GM18858 (cell line): ENCODE data around the gene SREK1.
"Not testable (repeated sequence)": the region's sequence is repeated elsewhere in the genome, so short reads cannot be mapped to it uniquely, and the experiment has no call there.

ENCODE experiments used
- ATAC-seq: cut with Tn5 transposase; IDR thresholded peaks from one replicate; pipeline ENCODE4 v1.9.1; 2021; ENCODE audit not compliant: unreplicated experiment

Gene SREK1

GRCh38 chr5:66144074-66144833 lies at the start of gene SREK1:
TSS of gene SREK1 (plus strand) at chr5:66144300. CDS start at chr5:66144377, 77 bp downstream.
- ATAC-seq: peak; percentile 86

- ATAC-seq: no peak
Measured at GRCh38 chr5:66100851-66101250, 43.2 kb upstream of the SREK1 start.

GRCh38 chr5:66113160-66113559 lies 30.9 kb upstream of the SREK1 start:
- no peak for ATAC-seq

DNA sequence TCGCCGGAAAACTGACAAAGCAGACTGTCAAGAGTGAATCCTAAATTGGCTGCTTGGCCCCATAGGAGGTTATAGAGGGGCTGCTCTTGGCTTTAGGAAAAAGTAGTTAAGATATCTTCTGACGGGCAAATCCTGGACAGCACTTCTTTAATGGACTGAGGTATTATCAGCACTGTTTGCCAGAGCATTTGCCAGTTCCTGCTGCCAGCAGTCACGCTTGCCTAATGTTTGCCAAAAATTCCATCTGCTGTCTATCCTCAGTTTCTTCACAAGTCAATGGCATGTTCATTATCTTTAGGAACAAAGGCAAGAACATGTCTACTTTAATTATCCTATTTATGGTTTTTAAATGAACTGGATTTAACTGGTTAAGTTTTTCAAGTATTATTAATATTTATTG lies 25.8 kb upstream of the SREK1 start:
- ATAC-seq: no peak

DNA sequence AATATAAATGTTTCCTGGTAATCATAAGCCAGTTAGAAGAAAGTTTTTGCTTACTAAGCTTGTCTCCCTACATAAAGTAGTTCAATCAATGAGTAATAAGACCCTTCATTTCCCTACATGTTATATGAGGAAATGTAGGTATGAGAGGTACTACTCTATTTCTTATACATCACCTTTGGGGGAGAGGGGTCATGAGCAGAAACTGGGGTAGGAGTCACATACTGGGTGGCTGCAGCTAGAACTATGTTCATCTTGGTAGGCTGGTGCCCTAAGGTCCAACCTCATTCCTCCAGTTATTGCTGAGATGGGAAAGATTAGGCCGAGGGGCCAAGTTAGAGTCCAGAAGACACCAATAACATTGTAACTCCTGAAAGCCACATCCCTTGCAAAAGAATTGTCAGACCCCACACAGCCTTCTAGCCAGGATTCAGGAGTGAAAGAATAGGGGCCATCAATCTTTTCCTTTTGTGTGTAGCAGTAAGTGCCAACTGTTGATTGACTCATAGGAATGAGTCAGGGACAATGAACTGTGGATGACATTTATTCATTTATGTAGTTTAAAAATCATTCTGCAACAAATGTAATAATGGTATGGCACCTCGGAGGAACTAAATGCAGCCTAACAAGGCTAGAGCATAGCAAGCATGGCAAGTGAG lies 21.6 kb upstream of the SREK1 start:
- ATAC-seq: no peak

DNA sequence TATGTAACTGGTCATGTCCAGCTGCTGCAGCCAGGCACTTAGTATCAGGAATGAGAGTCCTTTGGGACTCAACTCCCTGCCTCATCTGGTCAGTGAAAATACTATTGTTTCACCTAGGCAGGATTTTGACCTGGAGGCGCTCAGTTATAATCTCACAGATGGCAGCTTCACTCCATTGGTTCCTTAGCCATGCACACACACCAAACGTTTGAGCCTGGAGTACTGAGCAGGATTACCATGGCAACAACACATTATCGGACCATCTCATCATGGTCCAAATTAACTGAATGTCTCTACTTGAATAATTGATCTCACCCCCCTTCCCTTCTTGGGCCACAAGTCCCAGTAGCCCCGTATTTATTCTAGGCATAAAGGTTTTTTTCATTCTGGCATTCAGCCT lies 15.0 kb upstream of the SREK1 start:
- ATAC-seq: no peak

DNA sequence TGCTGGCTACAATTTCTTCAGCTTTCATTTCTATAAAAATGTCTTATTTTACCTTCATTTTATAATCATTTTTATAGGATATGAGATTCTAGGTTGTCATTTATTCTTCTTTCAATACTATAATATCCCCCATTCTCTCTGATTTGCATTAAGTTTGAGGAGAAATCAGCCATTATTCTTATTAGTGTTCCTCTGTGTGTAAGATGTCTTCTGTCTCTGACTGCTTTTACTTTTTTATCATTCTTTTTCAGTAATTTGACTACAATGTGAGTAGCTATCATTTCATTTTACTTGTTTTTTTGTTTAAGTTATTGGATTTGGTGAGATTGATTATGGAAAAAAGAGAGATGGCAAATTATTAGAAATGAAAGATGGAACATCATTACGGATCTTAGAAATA lies 13.6 kb upstream of the SREK1 start:
- ATAC-seq: no peak

DNA sequence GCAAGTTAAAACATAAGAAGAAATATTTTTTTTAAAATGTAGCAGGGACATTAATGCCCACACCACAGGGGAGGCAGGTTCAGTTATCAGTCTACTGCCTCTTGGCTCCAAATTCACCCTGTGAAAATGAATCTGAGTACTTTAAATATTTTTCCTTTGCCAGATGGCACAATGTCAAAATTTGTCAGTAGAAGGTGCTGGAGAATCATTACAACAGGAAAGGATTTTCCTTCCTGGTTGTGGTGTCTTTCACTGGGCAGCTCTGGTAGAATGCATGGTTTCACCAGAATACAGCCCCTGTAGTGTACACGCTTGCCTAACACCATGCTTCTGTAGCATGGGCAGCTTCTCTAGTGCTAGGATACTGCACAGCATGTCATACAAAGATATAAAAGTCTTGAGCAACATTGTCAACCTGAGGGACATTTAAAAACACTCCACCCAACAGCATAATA lies 9.7 kb upstream of the SREK1 start:
- no peak for ATAC-seq

DNA sequence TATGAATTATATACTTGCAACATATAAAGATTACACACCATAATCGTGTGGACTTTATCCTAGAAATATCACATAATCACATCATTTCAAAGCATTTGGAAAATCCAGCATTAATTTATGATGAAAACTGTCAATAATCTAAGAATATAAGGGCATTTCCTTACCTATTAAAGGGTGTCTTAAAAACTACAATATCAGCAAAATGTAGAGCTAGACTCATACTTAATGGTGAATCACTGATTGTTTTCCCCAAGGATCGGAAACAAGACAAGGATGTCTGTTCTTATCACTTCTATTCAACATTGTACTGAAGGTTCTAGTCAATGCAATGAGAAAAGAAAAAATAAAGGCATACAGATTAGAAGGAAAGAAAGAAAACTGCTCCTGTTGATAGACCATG lies 8.0 kb upstream of the SREK1 start:
- no peak for ATAC-seq

GRCh38 chr5:66136944-66137343 lies 7.2 kb upstream of the SREK1 start:
- not testable (repeated sequence) for ATAC-seq

DNA sequence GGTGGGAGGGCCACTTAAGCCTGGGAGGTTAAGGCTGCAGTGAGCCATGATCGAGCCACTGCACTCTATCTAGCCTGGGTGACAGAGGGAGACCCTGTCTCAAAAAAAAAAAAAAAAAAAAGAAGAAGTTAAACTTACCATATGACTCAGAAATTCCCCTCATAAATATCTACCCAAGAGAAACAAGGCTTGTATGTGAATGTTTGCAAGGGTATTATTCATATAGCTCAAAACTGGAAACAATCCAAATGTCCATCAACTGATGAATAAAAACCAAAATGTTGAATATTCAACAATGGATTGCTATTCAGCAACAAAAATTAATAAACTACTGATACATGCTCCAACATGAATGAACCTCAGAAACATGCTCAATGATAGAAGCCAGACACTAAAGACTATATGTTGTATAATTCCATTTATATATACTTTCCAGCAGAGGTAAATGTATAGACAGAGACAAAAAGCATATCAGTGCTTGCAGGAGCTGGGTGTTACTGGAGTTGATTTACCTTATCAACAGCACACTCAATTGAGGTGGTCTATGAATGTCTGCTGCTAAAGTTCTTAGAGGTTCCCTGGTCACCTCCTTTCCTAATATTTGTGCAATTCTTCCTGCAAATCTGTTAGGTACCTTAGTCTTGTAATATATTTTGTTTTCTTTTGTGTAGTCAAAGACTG lies 5.3 kb upstream of the SREK1 start:
- peak; percentile 64 for ATAC-seq

DNA sequence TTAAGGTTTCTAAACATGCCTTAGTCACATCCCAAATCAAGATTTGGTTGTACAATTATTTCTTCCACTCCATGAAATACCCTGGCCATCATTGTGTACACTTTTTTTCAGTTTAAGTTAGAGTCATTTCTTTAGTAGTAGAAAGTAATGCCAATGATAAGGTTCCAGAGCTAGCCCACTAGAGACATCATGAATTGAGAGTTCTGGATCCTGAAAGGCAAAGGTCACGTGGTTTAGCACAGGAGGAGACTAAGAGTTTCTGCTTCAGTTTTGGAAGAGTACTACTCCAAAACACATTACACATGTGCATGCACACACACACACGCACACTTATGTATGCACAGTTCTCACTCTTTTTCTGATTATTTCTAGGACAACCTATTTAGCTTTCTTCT lies 4.8 kb upstream of the SREK1 start:
- no peak for ATAC-seq

- no peak for ATAC-seq
Measured at GRCh38 chr5:66142417-66142816, 1.7 kb upstream of the SREK1 start.

- peak; percentile 5 for ATAC-seq
Measured at GRCh38 chr5:66143473-66144073, 527 bp upstream of the SREK1 start.

- ATAC-seq: peak; percentile 16
Measured at GRCh38 chr5:66144834-66145390, 812 bp downstream of the SREK1 start.

GRCh38 chr5:66145737-66146136 lies 1.6 kb downstream of the SREK1 start:
- ATAC-seq: no peak

DNA sequence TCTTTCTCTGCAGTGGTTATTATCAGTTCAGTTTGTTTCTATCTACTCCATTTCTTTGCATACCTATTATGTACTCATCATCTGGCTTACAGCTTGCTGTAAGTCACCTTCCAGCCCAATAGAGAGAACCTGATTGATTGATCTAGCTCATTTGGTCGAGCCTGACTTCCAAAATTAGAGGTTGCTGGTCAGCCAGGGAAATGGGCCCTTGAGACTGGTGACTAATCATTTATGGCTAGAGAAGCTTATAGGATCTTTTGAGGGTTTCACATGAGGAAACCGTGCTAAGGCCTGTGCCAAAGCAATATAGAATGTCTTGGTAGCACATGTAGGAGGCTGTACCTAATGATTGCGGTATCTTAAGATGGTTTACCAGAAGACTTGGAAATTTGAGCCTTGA lies 5.8 kb downstream of the SREK1 start:
- no peak for ATAC-seq

GRCh38 chr5:66151030-66151429 lies 6.9 kb downstream of the SREK1 start:
- ATAC-seq: no peak

DNA sequence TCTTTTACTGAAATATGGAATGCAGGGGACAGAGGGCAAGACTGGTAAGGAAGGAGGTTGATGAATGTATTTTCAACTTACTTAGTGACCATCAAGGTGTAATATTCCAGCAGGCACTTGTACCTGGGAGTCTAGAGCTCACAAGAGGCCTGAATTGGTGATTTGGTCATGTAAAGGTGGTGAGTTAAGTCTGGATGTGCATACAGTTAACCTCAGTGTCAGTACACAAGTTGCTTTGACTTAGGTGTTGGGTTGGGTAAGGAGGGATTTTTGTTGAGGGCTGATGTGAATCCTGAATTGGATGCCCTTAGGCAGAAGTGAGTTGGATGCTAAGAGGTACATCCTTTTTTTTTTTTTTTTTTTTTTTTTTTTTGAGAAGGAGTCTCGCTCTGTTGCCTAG lies 7.4 kb downstream of the SREK1 start:
- no peak for ATAC-seq

GRCh38 chr5:66157046-66157445 lies 12.9 kb downstream of the SREK1 start:
- no peak for ATAC-seq

GRCh38 chr5:66161356-66161755 lies 17.3 kb downstream of the SREK1 start:
- no peak for ATAC-seq
